ENCODE results near the gene FH. TPM values are rescaled to one million over a fixed set of nuclear protein-coding genes. Genes with fewer than 3 reads are reported as not detected.

The FH gene
- total and polyA plus RNA-seq, 10 of the 15 experiments (the other 5 are each of a cell fraction or from before 2014, with no cell fraction given): 44.7 to 124 (median 76.2) TPM

DNA sequence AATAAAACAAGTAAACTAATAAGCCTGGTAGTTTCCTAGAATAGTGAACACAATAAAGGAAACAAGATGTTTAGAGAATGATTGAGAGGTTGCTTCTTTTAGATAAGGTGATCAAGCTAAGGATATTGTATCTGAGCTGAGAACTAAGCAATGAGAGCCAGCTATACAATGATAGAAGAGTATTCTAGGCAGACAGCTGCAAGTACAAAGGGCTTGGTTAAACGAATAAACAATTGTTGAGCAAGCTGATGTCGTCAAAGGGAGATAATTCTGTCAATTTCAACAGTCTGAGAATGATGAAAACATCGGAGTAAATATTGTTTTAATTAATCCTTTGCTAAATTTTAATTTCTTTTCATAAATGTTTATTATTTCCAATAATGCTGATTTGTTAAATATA is 5.5 kb upstream of the FH start:
- intact Hi-C loops (cut with micrococcal nuclease; ENCODE audit: unreplicated experiment): no loop called here
- no peak for DNase-seq (ENCODE audit: low read depth, low spot score)
- in situ Hi-C loops (cut with MboI): no loop called here
- Histone ChIP-seq H3K4me1 (ENCODE audit: control insufficient read depth, insufficient read depth, low read length) (no peaks in the 10 kb centered on the region), H3K9ac (ENCODE audit: control insufficient read depth, insufficient read depth, low read length) (no peak overlapping the region), H3K4me2 (ENCODE audit: control insufficient read depth, insufficient read depth) (no peak overlapping the region), H3K27ac (ENCODE audit: control insufficient read depth, insufficient read depth) (no peak overlapping the region), H3K27me3 (replicated peaks in 1 of 2; ENCODE audit: control insufficient read depth in 2 of 2, insufficient read depth in 2 of 2, low read length in 1 of 2) (no peaks in the 10 kb centered on the region), H3K9me3 (replicated peaks; ENCODE audit: control insufficient read depth, insufficient read depth, low read length) (no peaks in the 10 kb centered on the region), H4K20me1 (ENCODE audit: control insufficient read depth, insufficient read depth) (no peaks in the 10 kb centered on the region), H3K36me3 (ENCODE audit: control insufficient read depth in 2 of 2, insufficient read depth in 2 of 2, low read length in 1 of 2) (no peaks in the 10 kb centered on the region), H3K79me2 (ENCODE audit: control insufficient read depth, insufficient read depth, low read length) (no peaks in the 10 kb centered on the region; the same call in 1 of the 2 replicates), H2AFZ (ENCODE audit: control insufficient read depth, low read depth, low read length) (no peak overlapping the region), H3K4me3 (no peak overlapping the region)
- RAD21 ChIA-PET (ENCODE audit: unreplicated experiment): no interaction called here
- no TSS peak for BruUV-seq (replicated peaks)
- CTCF ChIA-PET: interaction anchor here (1.4 kb wide), 1 partner anchor 86 kb away, joined by 5 read pairs; no protein-coding TSS in a partner anchor
- FAIRE-seq: no peak
- SMC1A ChIA-PET (ENCODE audit: uncharacterized antibody, unreplicated experiment): interaction anchor here (0.6 to 1.3 kb wide), 4 partner anchors 13 to 1054 kb away, joined by 3 to 4 read pairs (median 3); no protein-coding TSS in a partner anchor
- TF ChIP-seq JUNB (IDR thresholded peaks at IDR 0.05): no peak
- TF ChIP-seq, protein P1, sequence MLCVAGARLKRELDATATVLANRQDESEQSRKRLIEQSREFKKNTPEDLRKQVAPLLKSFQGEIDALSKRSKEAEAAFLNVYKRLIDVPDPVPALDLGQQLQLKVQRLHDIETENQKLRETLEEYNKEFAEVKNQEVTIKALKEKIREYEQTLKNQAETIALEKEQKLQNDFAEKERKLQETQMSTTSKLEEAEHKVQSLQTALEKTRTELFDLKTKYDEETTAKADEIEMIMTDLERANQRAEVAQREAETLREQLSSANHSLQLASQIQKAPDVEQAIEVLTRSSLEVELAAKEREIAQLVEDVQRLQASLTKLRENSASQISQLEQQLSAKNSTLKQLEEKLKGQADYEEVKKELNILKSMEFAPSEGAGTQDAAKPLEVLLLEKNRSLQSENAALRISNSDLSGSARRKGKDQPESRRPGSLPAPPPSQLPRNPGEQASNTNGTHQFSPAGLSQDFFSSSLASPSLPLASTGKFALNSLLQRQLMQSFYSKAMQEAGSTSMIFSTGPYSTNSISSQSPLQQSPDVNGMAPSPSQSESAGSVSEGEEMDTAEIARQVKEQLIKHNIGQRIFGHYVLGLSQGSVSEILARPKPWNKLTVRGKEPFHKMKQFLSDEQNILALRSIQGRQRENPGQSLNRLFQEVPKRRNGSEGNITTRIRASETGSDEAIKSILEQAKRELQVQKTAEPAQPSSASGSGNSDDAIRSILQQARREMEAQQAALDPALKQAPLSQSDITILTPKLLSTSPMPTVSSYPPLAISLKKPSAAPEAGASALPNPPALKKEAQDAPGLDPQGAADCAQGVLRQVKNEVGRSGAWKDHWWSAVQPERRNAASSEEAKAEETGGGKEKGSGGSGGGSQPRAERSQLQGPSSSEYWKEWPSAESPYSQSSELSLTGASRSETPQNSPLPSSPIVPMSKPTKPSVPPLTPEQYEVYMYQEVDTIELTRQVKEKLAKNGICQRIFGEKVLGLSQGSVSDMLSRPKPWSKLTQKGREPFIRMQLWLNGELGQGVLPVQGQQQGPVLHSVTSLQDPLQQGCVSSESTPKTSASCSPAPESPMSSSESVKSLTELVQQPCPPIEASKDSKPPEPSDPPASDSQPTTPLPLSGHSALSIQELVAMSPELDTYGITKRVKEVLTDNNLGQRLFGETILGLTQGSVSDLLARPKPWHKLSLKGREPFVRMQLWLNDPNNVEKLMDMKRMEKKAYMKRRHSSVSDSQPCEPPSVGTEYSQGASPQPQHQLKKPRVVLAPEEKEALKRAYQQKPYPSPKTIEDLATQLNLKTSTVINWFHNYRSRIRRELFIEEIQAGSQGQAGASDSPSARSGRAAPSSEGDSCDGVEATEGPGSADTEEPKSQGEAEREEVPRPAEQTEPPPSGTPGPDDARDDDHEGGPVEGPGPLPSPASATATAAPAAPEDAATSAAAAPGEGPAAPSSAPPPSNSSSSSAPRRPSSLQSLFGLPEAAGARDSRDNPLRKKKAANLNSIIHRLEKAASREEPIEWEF (IDR thresholded peaks at IDR 0.05; ENCODE audit: insufficient replicate concordance, low read depth, low read length): no peak
- no peak for TF ChIP-seq SREBF2 (IDR thresholded peaks at IDR 0.05; ENCODE audit: low read length)
- no peak for TF ChIP-seq CEBPB (IDR thresholded peaks at IDR 0.05; ENCODE audit: borderline replicate concordance in 1 of 2, low read depth in 2 of 2, low read length in 2 of 2)
- TF ChIP-seq SMAD5 (IDR thresholded peaks at IDR 0.05; ENCODE audit: low read depth): no peak
- TF ChIP-seq POLR2AphosphoS5 (IDR thresholded peaks at IDR 0.05; ENCODE audit: low read length): no peak
- no peak for TF ChIP-seq NFXL1 (IDR thresholded peaks at IDR 0.05; ENCODE audit: borderline replicate concordance)
- TF ChIP-seq TBL1XR1 (IDR thresholded peaks at IDR 0.05; ENCODE audit: low read depth, low read length): no peak
- TF ChIP-seq ZNF274 (IDR thresholded peaks at IDR 0.05; ENCODE audit: insufficient read depth, insufficient read length): no peak
- no peak for TF ChIP-seq MTA2 (IDR thresholded peaks at IDR 0.05; ENCODE audit: low read depth)
- TF ChIP-seq TCF7 (IDR thresholded peaks at IDR 0.05; ENCODE audit: borderline replicate concordance): no peak
- no peak for ATAC-seq
- WGBS (ENCODE audit: insufficient coverage, insufficient replicate concordance, low lambda C conversion rate, missing lambda C conversion rate): 17% methylated on average over 3 of the region's 3 CpGs
- POLR2A ChIA-PET: no interaction called here
